Left lung (tissue), 10 donors: ENCODE measurements around the gene CLASP1. TPM values are rescaled to one million over a fixed set of nuclear protein-coding genes. Genes with fewer than 3 reads are reported as not detected.

Experiments used
- ATAC-seq: fragments of 200-7000 bp; cut with Tn5 transposase; one replicate; pipeline ENCODE4 v1.9.1; 2020; ENCODE audit warnings: moderate library complexity
- DNase-seq, 4 donors: peaks; one replicate each; pipeline ENCODE4 v3.0.0-alpha.2; 2013 to 2020
- H3K27ac ChIP-seq, 2 donors: fragments of 200-600 bp; sonication (generic) in 1 of 2; one replicate each; pipeline versions ENCODE4 v1.5.0 to v1.8.0; 2020 to 2021
- H3K27me3 ChIP-seq, 2 donors: fragments of 200-600 bp; sonication (generic) in 1 of 2; one replicate each; pipeline versions ENCODE4 v1.5.0 to v1.8.0; 2020 to 2021
- H3K36me3 ChIP-seq, 2 donors: fragments of 200-600 bp; sonication (generic) in 1 of 2; one replicate each; pipeline versions ENCODE4 v1.5.0 to v1.8.0; 2020 to 2021
- H3K4me1 ChIP-seq, 2 donors: fragments of 200-600 bp; one replicate each; pipeline ENCODE4 v1.8.0; 2021
- H3K4me3 ChIP-seq, 2 donors: fragments of 200-600 bp; sonication (generic) in 1 of 2; one replicate each; pipeline versions ENCODE4 v1.5.0 to v1.8.0; 2020 to 2021; ENCODE audit warnings: mild to moderate bottlenecking in 1 of 2
- H3K9me3 ChIP-seq, 2 donors: fragments of 200-600 bp; sonication (generic) in 1 of 2; one replicate each; pipeline versions ENCODE4 v1.5.0 to v1.8.0; 2020 to 2021
- CTCF ChIP-seq, 2 donors: fragments of 200-600 bp; sonication (generic) in 1 of 2; IDR thresholded peaks; one replicate each; pipeline versions ENCODE4 v1.5.0 to v1.8.0; 2021; ENCODE audit warnings: antibody characterized with exemption in 2 of 2
- intact Hi-C, 2 donors: fragments of 100-400 bp; cut with DNase I; formaldehyde crosslinking; loops; one replicate each; pipeline versions ENCODE4 v1.11.2 to v1.14.2; 2022
- polyA plus RNA-seq, 6 donors: library from polyadenylated mRNA; unstranded; fragments of 120-200 nt; gene quantifications; one replicate each; pipeline ENCODE4 v1.2.1, GENCODE V29; 2013; ENCODE audit not compliant: insufficient read length in 6 of 6
- total RNA-seq, 2 donors: library from RNA; stranded (reverse); fragmentation: NEBNext Ultra II Directional; extraction: Animal tissue kit (Norgen Biotek cat#: 25700); gene quantifications; one replicate each; pipeline ENCODE4 v1.2.1, GENCODE V29; 2021
- donor health status: DM: no; HTN: yes; CAD: no.
- donor health status: DM: no; HTN: no; CAD: no.

The CLASP1 gene
- total and polyA plus RNA-seq, 8 donors: 42.9 to 52.1 (median 48.7) TPM

GRCh38 chr2:121330921-121331320 lies 318.3 kb downstream of the CLASP1 start:
- Histone ChIP-seq H3K36me3 (no peaks in the 10 kb centered on the region), H3K4me3 (no peak overlapping the region), H3K27me3 (no peaks in the 10 kb centered on the region), H3K27ac (no peak overlapping the region), H3K9me3 (no peaks in the 10 kb centered on the region), H3K4me1 (peaks cover 0 to under 1% of the 10 kb centered on the region in 2 donors)
- intact Hi-C loops: no loop called here
- no peak for TF ChIP-seq CTCF (IDR thresholded peaks at IDR 0.05)
- DNase-seq: no peak
- ATAC-seq: no peak

- Histone ChIP-seq H3K27me3 (no peaks in the 10 kb centered on the region), H3K27ac (no peak overlapping the region), H3K9me3 (no peaks in the 10 kb centered on the region), H3K4me3 (no peak overlapping the region), H3K36me3 (no peaks in the 10 kb centered on the region), H3K4me1 (no peaks in the 10 kb centered on the region)
- no peak for TF ChIP-seq CTCF (IDR thresholded peaks at IDR 0.05)
- ATAC-seq (no peak), DNase-seq (no peak)
- intact Hi-C loops: no loop called here
These were observed 319.5 kb downstream of the CLASP1 start for GRCh38 chr2:121329786-121330185.

GRCh38 chr2:121326628-121327027 lies 322.6 kb downstream of the CLASP1 start:
- no peaks in the 10 kb centered on the region for H3K27me3 ChIP-seq
- no peak for TF ChIP-seq CTCF (IDR thresholded peaks at IDR 0.05)
- DNase-seq (no peak), ATAC-seq (no peak)
- H3K27ac ChIP-seq: no peak overlapping the region
- no peak overlapping the region for H3K4me3 ChIP-seq
- no peaks in the 10 kb centered on the region for H3K9me3 ChIP-seq
- H3K4me1 ChIP-seq: no peaks in the 10 kb centered on the region
- H3K36me3 ChIP-seq: no peaks in the 10 kb centered on the region
- intact Hi-C loops: no loop called here

- H3K4me3 ChIP-seq: no peak overlapping the region
- intact Hi-C loops: no loop called here
- TF ChIP-seq CTCF (IDR thresholded peaks at IDR 0.05): no peak
- H3K36me3 ChIP-seq: no peaks in the 10 kb centered on the region
- no peaks in the 10 kb centered on the region for H3K9me3 ChIP-seq
- ATAC-seq: no peak
- no peak overlapping the region for H3K27ac ChIP-seq
- H3K4me1 ChIP-seq: no peaks in the 10 kb centered on the region
- H3K27me3 ChIP-seq: no peaks in the 10 kb centered on the region
- no peak for DNase-seq
These were observed 324.7 kb downstream of the CLASP1 start for GRCh38 chr2:121324601-121325000.

GRCh38 chr2:121321476-121321875 lies 327.8 kb downstream of the CLASP1 start:
- no peaks in the 10 kb centered on the region for H3K27me3 ChIP-seq
- intact Hi-C loops: no loop called here
- no peaks in the 10 kb centered on the region for H3K36me3 ChIP-seq
- TF ChIP-seq CTCF (IDR thresholded peaks at IDR 0.05): no peak
- H3K9me3 ChIP-seq: no peaks in the 10 kb centered on the region
- H3K27ac ChIP-seq: no peak overlapping the region
- no peaks in the 10 kb centered on the region for H3K4me1 ChIP-seq
- no peak for ATAC-seq
- no peak overlapping the region for H3K4me3 ChIP-seq
- DNase-seq: no peak
